DOHH2 (cell line): ENCODE measurements around the gene MED19.
A peak's percentile ranks its signal among the peaks of the same experiment; 100 is the strongest.

Experiments used
- H3F3A ChIP-seq: fragments of 200-600 bp; sonication (generic), shearing (Covaris generic); 2 replicates; pipeline ENCODE4 v1.6.0; 2016; ENCODE audit warnings: antibody characterized with exemption, mild to moderate bottlenecking; ENCODE audit not compliant: control insufficient read depth, insufficient read depth
- H3K27ac ChIP-seq: fragments of 200-600 bp; sonication (generic); 2 replicates; pipeline ENCODE4 v1.5.1; 2014; ENCODE audit warnings: low read depth, mild to moderate bottlenecking, low read length, moderate library complexity
- H3K27me3 ChIP-seq: fragments of 200-600 bp; sonication (generic); 2 replicates; pipeline ENCODE4 v1.6.1; 2014; ENCODE audit warnings: mild to moderate bottlenecking, low read length, mixed read lengths; ENCODE audit not compliant: control insufficient read depth
- H3K36me3 ChIP-seq: fragments of 200-600 bp; sonication (generic); 2 replicates; pipeline ENCODE4 v1.6.1; 2014; ENCODE audit warnings: mild to moderate bottlenecking, low read length, moderate library complexity, mixed read lengths; ENCODE audit not compliant: control insufficient read depth
- H3K4me1 ChIP-seq: fragments of 200-600 bp; sonication (generic); 2 replicates; pipeline ENCODE4 v1.6.1; 2014; ENCODE audit warnings: mild to moderate bottlenecking, low read length, mixed read lengths; ENCODE audit not compliant: control insufficient read depth
- H3K4me2 ChIP-seq: fragments of 200-600 bp; sonication (generic); 2 replicates; pipeline ENCODE4 v1.6.0; 2014; ENCODE audit warnings: mild to moderate bottlenecking, low read length, moderate library complexity
- H3K4me3 ChIP-seq: fragments of 200-600 bp; sonication (generic); 2 replicates; pipeline ENCODE4 v1.5.1; 2014; ENCODE audit warnings: mild to moderate bottlenecking, low read length, mixed read lengths
- H3K79me2 ChIP-seq: fragments of 200-600 bp; sonication (generic); 2 replicates; pipeline ENCODE4 v1.6.1; 2014; ENCODE audit warnings: mild to moderate bottlenecking, low read length, mixed read lengths; ENCODE audit not compliant: control insufficient read depth
- H3K9me2 ChIP-seq: fragments of 200-600 bp; sonication (generic); replicated peaks from 2 replicates; pipeline ENCODE4 v1.6.1; 2014; ENCODE audit warnings: mild to moderate bottlenecking, low read length, mixed read lengths; ENCODE audit not compliant: control insufficient read depth
- H3K9me3 ChIP-seq: fragments of 200-600 bp; sonication (generic); 2 replicates; pipeline ENCODE4 v1.6.1; 2014; ENCODE audit warnings: antibody characterized with exemption, low read length, mixed read lengths; ENCODE audit not compliant: control insufficient read depth, insufficient read depth
- H4K20me1 ChIP-seq: fragments of 200-600 bp; sonication (generic); 2 replicates; pipeline ENCODE4 v1.6.0; 2014; ENCODE audit warnings: low read depth, mild to moderate bottlenecking, antibody characterized with exemption, low read length, moderate library complexity; ENCODE audit not compliant: control insufficient read depth, insufficient read depth
- CTCF ChIP-seq: fragments of 200-600 bp; sonication (generic); IDR thresholded peaks from one replicate; pipeline ENCODE4 v1.5.1; 2014; ENCODE audit warnings: antibody characterized with exemption, mild to moderate bottlenecking, low read depth, low read length; ENCODE audit not compliant: poor library complexity, severe bottlenecking
- EZH2phosphoT487 ChIP-seq: fragments of 200-600 bp; sonication (generic); IDR thresholded peaks from 2 replicates; pipeline ENCODE4 v1.6.1; 2017; ENCODE audit warnings: borderline replicate concordance, mild to moderate bottlenecking, antibody characterized with exemption, low read length, moderate library complexity, mixed read lengths

The MED19 gene

GRCh38 chr11:57657194-57658022 is 54.6 kb downstream of the MED19 start, which contains the start of gene CLP1:
CLP1 (plus strand) TSS chr11:57657762; CDS start chr11:57659477, 1,715 bp downstream.
- H3K9me2 ChIP-seq = no peaks in the 10 kb centered on the region
- no peaks in the 10 kb centered on the region; the same call in 1 of the 2 replicates for H4K20me1 ChIP-seq
- peak within 1 kb of the TSS; percentile 55 for H3K27ac ChIP-seq
- peaks cover 24% of the 10 kb centered on the region for H3K4me1 ChIP-seq
- peak within 1 kb of the TSS; percentile 99 for H3K4me3 ChIP-seq
- no peaks in the 10 kb centered on the region for H3K27me3 ChIP-seq
- no peaks in the 10 kb centered on the region for H3K9me3 ChIP-seq
- peak within 1 kb of the TSS; percentile 84 for H3K4me2 ChIP-seq
- peaks cover 36% of the 10 kb centered on the region for H3K79me2 ChIP-seq
- TF ChIP-seq EZH2phosphoT487 = no peak
- no peak for TF ChIP-seq CTCF
- peaks cover 1% of the 10 kb centered on the region; the same call in 1 of the 2 replicates for H3F3A ChIP-seq
- peaks cover 31% of the 10 kb centered on the region for H3K36me3 ChIP-seq

- peaks cover 34% of the 10 kb centered on the region for H3K79me2 ChIP-seq
- no peaks in the 10 kb centered on the region for H3K9me2 ChIP-seq
- H3K36me3 ChIP-seq = peaks cover 29% of the 10 kb centered on the region
- H3K27ac ChIP-seq = no peak overlapping the region
- peaks cover 25% of the 10 kb centered on the region for H3K4me1 ChIP-seq
- no peaks in the 10 kb centered on the region for H3K27me3 ChIP-seq
- TF ChIP-seq EZH2phosphoT487 (no peak), CTCF (no peak)
- no peaks in the 10 kb centered on the region for H3K9me3 ChIP-seq
- H3K4me3 ChIP-seq = peak overlapping the region; percentile 99
- peak overlapping the region; percentile 84 for H3K4me2 ChIP-seq
- no peaks in the 10 kb centered on the region for H3F3A ChIP-seq
- H4K20me1 ChIP-seq = no peaks in the 10 kb centered on the region
These were observed 55.2 kb downstream of the MED19 start for GRCh38 chr11:57656885-57657193.
